M059J (cell line): ENCODE measurements around the gene ZDHHC1. TPM values are rescaled to one million over a fixed set of nuclear protein-coding genes. Genes with fewer than 3 reads are reported as not detected.
"Not testable (repeated sequence)": the region's sequence is repeated elsewhere in the genome, so short reads cannot be mapped to it uniquely, and the experiment has no call there.

Experiments
- DNase-seq: peaks from one replicate; pipeline ENCODE4 v3.0.0-alpha.2; 2012; ENCODE audit warnings: low read depth
- total RNA-seq: library from RNA; depleted of rRNA; stranded (reverse); fragments of >200 nt; shearing (Covaris generic); gene quantifications from 2 replicates; pipeline ENCODE4 v1.2.3, GENCODE V29; 2014

ZDHHC1 gene
- total RNA-seq, 1 experiment from 2014 or later: 2.3 TPM

GRCh38 chr16:67394155-67395104 lies 21.8 kb downstream of the ZDHHC1 start:
- DNase-seq: no peak

GRCh38 chr16:67393788-67394154 lies 22.5 kb downstream of the ZDHHC1 start:
- no peak for DNase-seq

- peak; percentile 77 for DNase-seq
Measured at GRCh38 chr16:67393111-67393787, 23.0 kb downstream of the ZDHHC1 start, which contains the start of gene TPPP3. Gene TPPP3 (minus strand): TSS chr16:67393498. CDS start chr16:67391111, 2,387 bp downstream.

- no peak for DNase-seq
Measured at GRCh38 chr16:67392301-67393059, 23.8 kb downstream of the ZDHHC1 start.

- DNase-seq: peak; percentile 60
Measured at GRCh38 chr16:67391424-67392300, 24.6 kb downstream of the ZDHHC1 start.

- DNase-seq: no peak
Measured at GRCh38 chr16:67390816-67391423, 25.4 kb downstream of the ZDHHC1 start.

- no peak for DNase-seq
Measured at GRCh38 chr16:67389911-67390815, 26.1 kb downstream of the ZDHHC1 start.

- no peak for DNase-seq
Measured at GRCh38 chr16:67388591-67388990, 27.7 kb downstream of the ZDHHC1 start.

GRCh38 chr16:67388191-67388590 lies 28.1 kb downstream of the ZDHHC1 start:
- no peak for DNase-seq

- no peak for DNase-seq
Measured at GRCh38 chr16:67387479-67388079, 28.7 kb downstream of the ZDHHC1 start.

GRCh38 chr16:67386861-67387455 lies 29.3 kb downstream of the ZDHHC1 start:
- DNase-seq: no peak

GRCh38 chr16:67384778-67385510 lies 31.3 kb downstream of the ZDHHC1 start:
- peak; percentile 27 for DNase-seq

GRCh38 chr16:67383284-67383683 lies 33.0 kb downstream of the ZDHHC1 start:
- no peak for DNase-seq

GRCh38 chr16:67378642-67379041 lies 37.6 kb downstream of the ZDHHC1 start:
- DNase-seq: no peak

GRCh38 chr16:67376012-67376411 lies 40.3 kb downstream of the ZDHHC1 start:
- DNase-seq: not testable (repeated sequence)

GRCh38 chr16:67372664-67373063 lies 43.6 kb downstream of the ZDHHC1 start:
- DNase-seq: peak; percentile 21

GRCh38 chr16:67370661-67371060 lies 45.6 kb downstream of the ZDHHC1 start:
- no peak for DNase-seq
